OCI-LY7 (cell line): ENCODE data around the gene TIMMDC1. TPM values are rescaled to one million over a fixed set of nuclear protein-coding genes. Genes with fewer than 3 reads are reported as not detected.

Experiments used
- BruUV-seq: library from RNA; stranded (reverse); fragments of 400-500 nt; replicated peaks from 2 replicates; lab custom pipeline; 2021; lab: Mats Ljungman, UMichigan
- CTCF ChIA-PET: fragments of 300-600 bp; sonication (Branson Sonifier 250); formaldehyde crosslinking; loops from one replicate; lab custom pipeline; 2022; ENCODE audit warnings: antibody characterized with exemption; ENCODE audit not compliant: unreplicated experiment; lab: Charles Lee
- POLR2A ChIA-PET: fragments of 300-600 bp; sonication (Branson Sonifier 250); formaldehyde crosslinking; loops from one replicate; lab custom pipeline; 2022; ENCODE audit warnings: antibody characterized with exemption; lab: Charles Lee
- DNase-seq: peaks from one replicate; pipeline ENCODE4 v3.0.0-alpha.2; 2015; ENCODE audit warnings: low spot score
- H2AFZ ChIP-seq: fragments of 200-600 bp; sonication (generic), shearing (Covaris generic); 2 replicates; pipeline ENCODE4 v1.6.1; 2014; ENCODE audit warnings: mild to moderate bottlenecking, antibody characterized with exemption, low read length, moderate library complexity
- H3K27ac ChIP-seq: fragments of 200-600 bp; sonication (generic); 2 replicates; pipeline ENCODE4 v1.5.1; 2014; ENCODE audit warnings: mixed run types, low read depth, mild to moderate bottlenecking, moderate library complexity, low read length, inconsistent platforms; ENCODE audit not compliant: poor library complexity, severe bottlenecking
- H3K36me3 ChIP-seq: fragments of 200-600 bp; sonication (generic); 2 replicates; pipeline ENCODE4 v1.6.1; 2014; ENCODE audit warnings: mild to moderate bottlenecking, antibody characterized with exemption, low read length, moderate library complexity, mixed read lengths; ENCODE audit not compliant: insufficient read depth
- H3K4me1 ChIP-seq: fragments of 200-600 bp; sonication (generic); 2 replicates; pipeline ENCODE4 v1.5.1; 2014; ENCODE audit warnings: mild to moderate bottlenecking, low read length; ENCODE audit not compliant: insufficient read depth, poor library complexity, severe bottlenecking
- H3K4me2 ChIP-seq: fragments of 200-600 bp; sonication (generic); 2 replicates; pipeline ENCODE4 v1.6.1; 2014; ENCODE audit warnings: mild to moderate bottlenecking, low read length
- H3K4me3 ChIP-seq: fragments of 200-600 bp; sonication (generic); 2 replicates; pipeline ENCODE4 v1.5.1; 2014; ENCODE audit warnings: mild to moderate bottlenecking, low read depth, low read length; ENCODE audit not compliant: poor library complexity, severe bottlenecking
- H3K79me2 ChIP-seq: fragments of 200-600 bp; sonication (generic); 2 replicates; pipeline ENCODE4 v1.6.1; 2016; ENCODE audit warnings: low read depth, mild to moderate bottlenecking, low read length, moderate library complexity, mixed read lengths; ENCODE audit not compliant: insufficient read depth
- H3K9me2 ChIP-seq: fragments of 200-600 bp; sonication (generic); 2 replicates; pipeline ENCODE4 v1.6.1; 2016; ENCODE audit warnings: mild to moderate bottlenecking, low read length, mixed read lengths; ENCODE audit not compliant: insufficient read depth
- H3K9me3 ChIP-seq: fragments of 200-600 bp; sonication (generic); 2 replicates; pipeline ENCODE4 v1.6.1; 2014; ENCODE audit warnings: mild to moderate bottlenecking, mixed run types, low read length, mixed read lengths
- H4K20me1 ChIP-seq: fragments of 200-600 bp; sonication (generic); 2 replicates; pipeline ENCODE4 v1.6.1; 2014; ENCODE audit warnings: mild to moderate bottlenecking, antibody characterized with exemption, low read length, moderate library complexity, mixed read lengths; ENCODE audit not compliant: insufficient read depth
- CTCF ChIP-seq: fragments of 200-600 bp; sonication (generic); conservative IDR thresholded peaks from 2 replicates; pipeline ENCODE4 v1.5.1; 2014; ENCODE audit warnings: mild to moderate bottlenecking, antibody characterized with exemption, low read length, moderate library complexity, mixed read lengths
- EZH2phosphoT487 ChIP-seq: fragments of 200-600 bp; sonication (generic); IDR thresholded peaks from 2 replicates; pipeline ENCODE4 v1.6.1; 2018; ENCODE audit warnings: low read depth, borderline replicate concordance, mild to moderate bottlenecking, mixed run types, antibody characterized with exemption, low read length, moderate library complexity, mixed read lengths
- intact Hi-C: fragments of 100-400 bp; cut with micrococcal nuclease; formaldehyde crosslinking; loops from one replicate; pipeline ENCODE4 v1.10.0; 2022; ENCODE audit not compliant: unreplicated experiment
- total RNA-seq, 2 experiments: library from RNA; depleted of rRNA in 1 of 2; stranded (reverse); fragments of >200 nt in 1 of 2; shearing (Covaris generic) in 1 of 2; gene quantifications; 2 replicates each; pipeline ENCODE4 v1.2.3, GENCODE V29; 2014 to 2022

Gene TIMMDC1
- total RNA-seq, 2 experiments from 2014 or later, result 61.0 to 92.9 TPM

GRCh38 chr3:119469418-119470189 lies 28.7 kb upstream of the TIMMDC1 start:
- Histone ChIP-seq H3K27ac (peak overlapping the region; percentile 47), H2AFZ (peak overlapping the region; percentile 100), H3K36me3 (peaks cover 27% of the 10 kb centered on the region), H3K9me3 (no peaks in the 10 kb centered on the region), H3K4me3 (peak overlapping the region; percentile 82), H4K20me1 (no peaks in the 10 kb centered on the region), H3K4me2 (peak overlapping the region; percentile 98), H3K79me2 (peaks cover 10% of the 10 kb centered on the region; the same call in 1 of the 2 replicates), H3K9me2 (no peaks in the 10 kb centered on the region), H3K4me1 (peaks cover 19% of the 10 kb centered on the region)
- intact Hi-C loops, result loop anchor here (2.0 to 10.0 kb wide), 3 partner anchors 29 to 625 kb away; partner anchors contain the start of genes GSK3B and TIMMDC1
- DNase-seq, result peak; percentile 50
- no TSS peak for BruUV-seq
- TF ChIP-seq EZH2phosphoT487, result no peak
- ChIA-PET CTCF (no interaction called here), POLR2A (interaction anchor here (0.6 to 3.1 kb wide), 7 partner anchors 10 to 88 kb away, joined by 3 to 18 read pairs (median 4); partner anchors contain the start of gene TIMMDC1)

GRCh38 chr3:119470866-119471265 lies 27.5 kb upstream of the TIMMDC1 start:
- no peak for DNase-seq
- H3K4me2 ChIP-seq, result peak overlapping the region; percentile 98; the same call in 1 of the 2 replicates
- no peaks in the 10 kb centered on the region for H3K9me3 ChIP-seq
- TF ChIP-seq EZH2phosphoT487 (no peak), CTCF (no peak)
- intact Hi-C loops, result no loop called here
- peaks cover 27% of the 10 kb centered on the region for H3K36me3 ChIP-seq
- CTCF ChIA-PET, result no interaction called here
- H3K4me3 ChIP-seq, result no peak overlapping the region
- H3K27ac ChIP-seq, result no peak overlapping the region
- H3K9me2 ChIP-seq, result no peaks in the 10 kb centered on the region
- no peaks in the 10 kb centered on the region for H4K20me1 ChIP-seq
- no TSS peak for BruUV-seq
- H3K4me1 ChIP-seq, result peaks cover 19% of the 10 kb centered on the region
- H2AFZ ChIP-seq, result no peak overlapping the region
- H3K79me2 ChIP-seq, result peaks cover 10% of the 10 kb centered on the region; the same call in 1 of the 2 replicates
- POLR2A ChIA-PET, result interaction anchor here (1.9 to 3.1 kb wide), 2 partner anchors 17 to 26 kb away, joined by 4 to 18 read pairs; partner anchors contain the start of gene TIMMDC1

- peaks cover 82% of the 10 kb centered on the region for H3K36me3 ChIP-seq
- H3K79me2 ChIP-seq, result no peaks in the 10 kb centered on the region
- no peak for TF ChIP-seq EZH2phosphoT487
- no peak for TF ChIP-seq CTCF
- no peaks in the 10 kb centered on the region for H3K9me3 ChIP-seq
- no peak overlapping the region for H2AFZ ChIP-seq
- H4K20me1 ChIP-seq, result no peaks in the 10 kb centered on the region
- no peak for DNase-seq
- CTCF ChIA-PET, result no interaction called here
- no peak overlapping the region for H3K27ac ChIP-seq
- intact Hi-C loops, result no loop called here
- no peaks in the 10 kb centered on the region for H3K9me2 ChIP-seq
- no peak overlapping the region for H3K4me2 ChIP-seq
- POLR2A ChIA-PET, result interaction anchor here (0.6 kb wide), 1 partner anchor 198 kb away, joined by 3 read pairs; no protein-coding TSS in a partner anchor
- no TSS peak for BruUV-seq
- no peak overlapping the region for H3K4me3 ChIP-seq
- no peaks in the 10 kb centered on the region for H3K4me1 ChIP-seq
Observed at GRCh38 chr3:119481079-119481478, 17.3 kb upstream of the TIMMDC1 start.
